ENCODE measurements around the gene HECTD4. TPM values are rescaled to one million over a fixed set of nuclear protein-coding genes. Genes with fewer than 3 reads are reported as not detected.
A peak's percentile ranks its signal among the peaks of the same experiment; 100 is the strongest.

HECTD4 gene
- total RNA-seq, 1 donor from 2014 or later = 28.2 TPM

DNA sequence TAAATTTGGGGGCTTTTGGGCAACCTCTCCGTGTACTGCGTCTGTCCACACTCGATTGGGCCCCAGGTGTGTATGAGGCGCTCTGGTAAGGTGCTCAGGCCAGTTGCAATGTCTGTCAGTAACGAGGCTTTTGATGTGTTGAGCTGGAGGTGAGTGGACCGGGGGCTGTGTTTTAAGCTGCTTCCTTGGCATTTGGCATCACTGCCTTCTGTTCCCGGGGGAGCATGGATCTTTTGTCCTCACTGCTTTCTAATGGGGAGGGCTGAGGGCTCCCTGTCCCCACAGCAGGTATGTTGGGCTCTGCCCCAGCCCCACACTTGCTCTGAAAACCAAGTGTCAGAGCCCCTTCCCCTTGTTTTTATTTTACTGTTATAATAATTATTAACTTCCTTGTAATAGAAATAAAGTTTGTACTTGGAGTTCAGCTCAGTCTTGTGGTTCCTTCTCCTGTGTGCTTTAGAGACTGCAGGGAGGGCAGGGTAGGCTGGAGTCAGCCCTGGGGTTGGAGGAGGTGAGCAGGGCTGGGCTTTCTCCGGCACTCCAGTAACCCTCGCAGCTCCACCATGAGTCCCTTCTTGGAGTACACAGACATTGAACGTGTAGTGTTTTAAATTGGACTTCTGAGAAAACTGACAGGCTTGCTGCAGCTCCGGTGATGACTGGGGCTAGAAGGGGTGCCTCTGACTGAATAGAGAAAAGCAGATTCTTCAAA, 228.9 kb downstream of the HECTD4 start:
- no peak for DNase-seq (ENCODE audit: low spot score)
- intact Hi-C loops (cut with DNase I) = no loop called here

GRCh38 chr12:112151766-112152541, 230.3 kb downstream of the HECTD4 start:
- intact Hi-C loops (cut with DNase I) = no loop called here
- no peak for DNase-seq (ENCODE audit: low spot score)

DNA sequence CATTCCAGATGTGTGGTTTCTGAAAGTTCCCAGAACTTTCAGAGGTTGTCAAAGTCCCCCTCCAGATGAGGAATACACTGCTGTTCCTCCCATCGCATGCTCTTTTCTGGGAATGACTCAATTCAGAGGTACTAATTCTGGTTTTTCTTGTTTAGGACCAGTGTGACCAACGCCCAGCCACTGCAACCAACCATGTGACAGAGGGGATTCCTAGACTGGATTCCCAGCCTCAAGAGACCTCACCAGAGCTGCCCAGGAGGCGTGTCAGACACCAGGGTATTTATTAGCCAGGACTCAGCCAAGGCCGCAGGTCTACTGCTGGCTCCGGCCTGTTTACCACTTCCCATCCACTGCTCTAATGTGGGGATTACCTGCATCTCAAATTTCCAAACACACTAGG, 232.6 kb downstream of the HECTD4 start:
- intact Hi-C loops (cut with DNase I) = no loop called here

DNA sequence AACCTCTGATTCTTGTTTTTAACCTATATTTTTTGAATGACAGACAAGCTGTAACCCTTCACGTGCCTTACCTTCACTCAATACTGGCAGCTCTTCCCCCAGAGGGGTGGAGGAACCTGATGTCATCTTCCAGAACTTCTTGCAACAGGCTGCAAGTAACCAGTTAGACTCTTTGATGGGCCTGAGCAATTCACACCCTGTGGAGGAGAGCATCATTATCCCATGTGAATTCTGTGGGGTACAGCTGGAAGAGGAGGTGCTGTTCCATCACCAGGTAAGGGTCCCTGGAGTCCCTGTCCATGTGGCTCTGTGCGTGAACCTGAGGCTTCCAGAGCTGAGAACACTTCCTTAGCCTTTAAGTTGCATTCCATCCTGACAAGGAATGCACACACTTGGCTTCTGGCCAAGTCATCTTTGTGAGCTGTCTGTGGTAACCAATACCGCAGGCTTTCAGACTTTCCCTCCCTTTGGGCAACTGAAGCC, 234.2 kb downstream of the HECTD4 start:
- intact Hi-C loops (cut with DNase I) = no loop called here
- no peak for DNase-seq (ENCODE audit: low spot score)

More for the DNA sequence above, 232.6 kb downstream of the HECTD4 start:
- DNase-seq (ENCODE audit: low spot score) = no peak

DNA sequence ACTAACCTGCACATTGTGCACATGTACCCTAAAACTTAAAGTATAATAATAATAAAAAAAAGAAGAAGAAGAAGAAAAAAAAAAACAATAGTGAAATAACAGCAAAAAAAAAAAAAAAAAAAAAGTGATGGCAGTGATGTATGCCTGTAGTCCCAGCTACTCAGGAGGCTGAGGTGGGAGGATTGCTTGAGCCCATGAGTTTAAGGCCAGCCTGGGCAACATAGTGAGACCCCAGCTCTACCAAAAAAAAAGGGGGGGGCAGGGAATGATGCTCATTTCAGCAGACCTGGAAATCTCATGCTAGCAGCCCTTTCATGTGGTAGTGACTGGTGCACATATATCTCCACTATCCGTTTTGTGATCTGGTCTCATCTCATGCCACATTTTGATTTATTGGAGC, 236.1 kb downstream of the HECTD4 start:
- DNase-seq (ENCODE audit: low spot score) = no peak
- intact Hi-C loops (cut with DNase I) = no loop called here

- DNase-seq (ENCODE audit: low spot score) = no peak
- intact Hi-C loops (cut with DNase I) = no loop called here
Measured at GRCh38 chr12:112140728-112141127, 241.5 kb downstream of the HECTD4 start.

- intact Hi-C loops (cut with DNase I) = loop anchor here (5.0 kb wide), 1 partner anchor 37 kb away; no protein-coding TSS in a partner anchor
- no peak for DNase-seq (ENCODE audit: low spot score)
Measured at GRCh38 chr12:112134731-112135130, 247.5 kb downstream of the HECTD4 start.

GRCh38 chr12:112133418-112133817, 248.8 kb downstream of the HECTD4 start:
- intact Hi-C loops (cut with DNase I) = loop anchor here (5.0 kb wide), 1 partner anchor 36 kb away; no protein-coding TSS in a partner anchor

DNA sequence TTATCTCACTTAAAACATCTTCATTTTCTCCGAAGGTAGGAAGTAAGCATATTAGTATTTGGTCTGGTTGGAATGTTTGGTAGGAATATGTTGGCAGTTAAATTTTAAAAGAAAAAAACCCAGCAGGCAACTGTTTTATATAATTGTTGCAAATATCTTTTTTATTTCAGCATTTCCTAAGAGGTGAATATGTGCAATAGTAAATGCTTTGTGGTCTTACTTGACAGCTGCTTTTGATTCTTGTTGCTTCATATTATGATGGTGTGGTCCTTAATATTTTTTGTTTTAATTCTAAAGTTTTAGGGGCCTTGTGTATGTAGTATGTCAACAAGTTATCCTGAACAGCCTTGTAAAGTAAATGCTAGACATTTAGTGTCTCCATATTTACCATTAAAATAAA, 250.5 kb downstream of the HECTD4 start:
- no peak for DNase-seq (ENCODE audit: low spot score)
- intact Hi-C loops (cut with DNase I) = loop anchor here (5.0 kb wide), 1 partner anchor 34 kb away; no protein-coding TSS in a partner anchor

More at GRCh38 chr12:112133418-112133817, 248.8 kb downstream of the HECTD4 start:
- no peak for DNase-seq (ENCODE audit: low spot score)

DNA sequence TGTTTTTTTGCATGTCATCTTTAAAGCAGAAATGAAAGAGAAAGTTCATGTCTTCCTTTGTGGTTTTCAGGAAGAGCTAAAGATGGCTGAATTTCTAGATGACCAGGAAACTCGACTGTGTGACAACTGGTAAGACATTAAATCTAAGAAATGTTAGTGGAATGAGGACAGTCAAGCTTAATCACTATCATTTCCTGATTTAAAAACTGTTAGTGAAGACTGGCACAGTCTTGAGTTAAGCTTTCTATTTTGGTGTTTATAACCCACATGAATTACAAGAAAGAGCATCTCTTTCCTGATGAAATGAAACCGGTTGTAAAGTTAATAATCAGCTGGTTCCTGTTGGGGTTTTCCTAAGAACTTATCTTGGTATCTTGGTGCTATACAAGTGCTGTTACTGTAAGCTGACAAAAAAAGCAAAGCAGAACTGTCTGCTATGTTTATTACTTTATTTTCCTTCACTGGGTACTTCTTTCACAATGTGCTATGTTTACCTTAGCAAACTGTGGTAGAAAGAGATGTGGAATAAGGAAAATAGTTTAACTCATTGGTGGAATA, 251.7 kb downstream of the HECTD4 start:
- intact Hi-C loops (cut with DNase I) = loop anchor here (5.0 kb wide), 1 partner anchor 33 kb away; no protein-coding TSS in a partner anchor
- no peak for DNase-seq (ENCODE audit: low spot score)

DNA sequence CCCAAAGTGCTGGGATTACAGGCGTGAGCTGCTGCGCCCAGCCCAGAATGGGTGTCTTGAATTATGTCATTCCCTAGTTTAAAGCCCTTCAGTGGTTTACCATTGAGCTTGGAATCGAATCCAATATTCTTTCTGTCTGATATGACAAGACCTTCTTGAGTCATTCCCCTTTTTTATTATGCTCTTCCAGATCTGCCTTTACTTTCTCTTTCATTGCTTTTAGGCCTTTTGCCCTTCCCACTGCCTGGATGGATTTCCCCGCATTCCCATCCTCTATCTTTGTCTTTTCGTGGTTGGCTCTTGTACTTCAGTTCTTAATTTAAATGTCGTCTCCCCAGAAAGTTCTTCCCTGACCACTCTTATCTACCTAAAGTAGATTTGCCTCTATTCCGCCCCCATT, 255.3 kb downstream of the HECTD4 start:
- intact Hi-C loops (cut with DNase I) = no loop called here

GRCh38 chr12:112126000-112126438, 256.2 kb downstream of the HECTD4 start:
- intact Hi-C loops (cut with DNase I) = no loop called here
- DNase-seq (ENCODE audit: low spot score) = no peak

More for the DNA sequence above, 255.3 kb downstream of the HECTD4 start:
- no peak for DNase-seq (ENCODE audit: low spot score)

DNA sequence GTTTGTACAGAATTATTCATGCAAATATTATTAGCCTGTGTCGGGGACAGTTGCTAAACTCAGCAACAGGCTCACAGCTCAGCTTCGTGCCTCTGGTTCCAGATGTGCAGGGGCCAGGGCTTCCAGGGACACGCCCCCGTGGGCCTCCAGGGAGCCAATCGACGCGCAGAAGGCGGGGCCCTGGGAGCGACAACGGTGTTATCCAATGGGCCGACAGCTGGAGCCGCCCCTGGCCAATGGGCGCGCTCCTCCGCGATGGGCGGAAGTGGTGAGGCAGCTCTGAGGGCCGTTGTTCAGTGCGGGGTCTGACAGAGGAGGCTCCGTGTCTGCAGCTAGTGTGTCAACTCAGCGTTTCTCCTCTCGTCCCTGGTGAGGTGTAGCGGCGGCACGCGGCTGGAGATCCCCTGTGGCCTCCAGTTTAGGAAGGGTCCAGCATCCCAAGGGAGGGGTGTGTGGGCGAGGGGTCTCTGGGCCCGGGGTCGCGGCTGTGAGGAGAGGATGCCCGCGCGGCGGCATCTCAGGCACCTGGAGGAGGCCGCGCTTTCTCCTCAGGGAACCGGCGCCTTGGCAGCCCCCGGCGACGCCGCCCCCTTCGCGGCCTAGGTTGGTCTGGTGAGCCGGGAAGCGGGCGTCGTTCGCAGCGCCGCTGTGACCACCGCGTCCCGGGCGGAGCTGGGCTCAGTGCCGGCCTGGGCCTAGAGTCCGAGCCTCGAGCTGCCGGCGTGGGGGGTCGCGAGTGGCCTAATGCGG, 256.8 kb downstream of the HECTD4 start, which contains the start of gene TRAFD1:
Gene TRAFD1 (plus strand): TSS at position 311 of the 750 bp plus-strand sequence. CDS start 4,963 bp downstream, outside the sequence.
- intact Hi-C loops (cut with DNase I) = no loop called here

GRCh38 chr12:112124918-112125249, 257.3 kb downstream of the HECTD4 start:
- intact Hi-C loops (cut with DNase I) = no loop called here
- DNase-seq (ENCODE audit: low spot score) = no peak

More for the DNA sequence above, 256.8 kb downstream of the HECTD4 start, which contains the start of gene TRAFD1:
- peak; percentile 99 for DNase-seq (ENCODE audit: low spot score)

- intact Hi-C loops (cut with DNase I) = no loop called here
- DNase-seq (ENCODE audit: low spot score) = no peak
Measured at GRCh38 chr12:112122823-112123690, 259.2 kb downstream of the HECTD4 start.

GRCh38 chr12:112121780-112122565, 260.3 kb downstream of the HECTD4 start:
- peak; percentile 84 for DNase-seq (ENCODE audit: low spot score)
- intact Hi-C loops (cut with DNase I) = no loop called here

DNA sequence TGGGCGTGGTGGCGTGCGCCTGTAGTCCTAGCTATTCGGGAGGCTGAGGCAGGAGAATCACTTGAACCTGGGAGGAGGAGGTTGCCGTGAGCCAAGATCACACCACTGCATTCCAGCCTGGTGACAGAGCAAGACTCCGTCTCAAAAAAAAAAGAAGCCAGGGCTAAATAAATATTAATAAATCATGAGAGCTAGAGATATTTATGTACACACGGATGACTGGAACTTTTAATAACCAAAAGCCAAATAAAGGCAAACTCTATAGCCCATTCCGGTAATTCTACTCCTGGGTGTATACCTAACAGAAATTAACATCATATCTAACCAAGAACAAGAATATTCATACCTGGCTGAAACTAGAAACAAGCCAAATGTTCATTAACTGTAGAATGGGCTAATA, 264.5 kb downstream of the HECTD4 start:
- intact Hi-C loops (cut with DNase I) = no loop called here
- DNase-seq (ENCODE audit: low spot score) = no peak

All from cardiac septum (tissue), 1 donor.